SIG-M5 treated with dmso at 0.1 percent for 504 hours (cell line): ENCODE data around the gene GADD45B.
"Not testable (repeated sequence)": the region's sequence is repeated elsewhere in the genome, so short reads cannot be mapped to it uniquely, and the experiment has no call there.

Source experiments
- DNase-seq: peaks from one replicate; lab custom pipeline; 2025; ENCODE audit not compliant: unreplicated experiment; lab: John Stamatoyannopoulos, UW

The GADD45B gene

DNA sequence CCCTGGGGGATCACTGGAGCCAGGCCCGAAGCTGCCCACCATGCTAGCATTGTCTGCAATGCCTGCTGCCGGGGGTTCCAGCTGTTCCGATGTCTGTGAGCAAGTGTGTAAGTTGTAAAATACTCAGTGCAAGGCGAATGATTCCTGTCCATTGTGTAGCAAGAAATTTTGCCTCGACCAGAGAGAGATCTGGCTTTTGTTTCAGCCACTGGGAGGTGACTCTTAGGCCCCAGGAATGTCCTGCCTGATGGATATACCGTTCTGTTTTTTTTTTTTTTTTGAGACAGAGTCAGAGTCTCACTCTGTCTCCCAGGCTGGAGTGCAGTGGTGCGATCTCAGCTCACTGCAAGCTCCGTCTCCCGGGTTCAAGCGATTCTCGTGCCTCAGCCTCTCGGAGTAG, 7.3 kb upstream of the GADD45B start:
- no peak for DNase-seq

- no peak for DNase-seq
Measured at GRCh38 chr19:2469102-2469914, 6.6 kb upstream of the GADD45B start.

DNA sequence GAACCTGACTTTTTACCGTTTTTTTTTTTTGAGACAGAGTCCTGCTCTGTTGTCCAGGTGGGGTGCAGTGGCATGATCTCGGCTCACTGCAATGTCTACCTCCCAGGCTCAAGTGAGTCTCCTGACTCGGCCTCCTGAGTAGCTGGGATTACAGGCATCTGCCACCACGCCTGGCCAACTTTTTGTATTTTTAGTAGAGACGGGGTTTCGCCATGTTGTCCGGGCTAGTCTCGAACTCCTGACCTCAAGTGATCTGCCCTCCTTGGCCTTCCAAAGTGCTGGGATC, 6.1 kb upstream of the GADD45B start:
- not testable (repeated sequence) for DNase-seq

DNA sequence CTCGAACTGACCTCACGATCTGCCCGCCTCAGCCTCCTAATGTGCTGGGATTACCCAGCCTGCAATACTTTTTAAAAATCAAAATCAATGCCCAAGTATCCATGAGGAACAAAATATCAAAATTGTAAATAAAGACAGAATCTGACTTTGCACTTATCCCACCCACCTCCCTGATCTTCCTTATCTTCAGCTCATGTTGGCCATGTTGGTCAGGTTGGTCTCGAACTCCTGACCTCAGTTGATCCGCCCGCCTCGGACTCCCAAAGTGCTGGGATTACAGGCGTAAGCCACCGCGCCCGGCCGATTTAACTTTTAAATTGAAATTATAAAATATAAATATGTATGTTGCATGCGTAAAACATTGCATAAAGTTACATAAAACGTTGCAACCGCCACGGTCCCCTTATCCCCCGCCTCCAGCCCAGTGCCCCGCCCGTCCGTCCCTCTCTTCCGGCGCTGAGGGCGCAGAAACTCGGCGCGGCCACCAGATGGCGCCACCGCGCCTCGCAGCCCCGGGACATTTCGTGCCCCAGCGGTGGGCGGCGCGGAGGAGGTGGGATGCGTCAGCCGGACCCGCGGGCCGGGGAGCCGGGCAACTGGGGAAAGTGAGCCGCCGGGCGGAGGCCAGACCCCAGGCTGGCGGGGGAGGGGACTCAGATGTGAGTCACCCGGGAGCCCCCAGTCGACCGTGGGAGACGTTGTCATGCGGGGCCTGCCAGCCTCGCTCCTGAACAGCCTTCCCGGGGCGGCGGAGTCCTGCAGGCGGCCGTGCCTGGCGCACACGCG, 1.5 kb upstream of the GADD45B start:
- peak; percentile 69 for DNase-seq

GRCh38 chr19:2475018-2475701, 767 bp upstream of the GADD45B start:
- no peak for DNase-seq

GRCh38 chr19:2476451-2477140, 669 bp downstream of the GADD45B start:
- DNase-seq, result peak; percentile 54

- DNase-seq, result no peak
Measured at GRCh38 chr19:2477141-2477710, 1.3 kb downstream of the GADD45B start.

GRCh38 chr19:2477732-2478191, 1.8 kb downstream of the GADD45B start:
- no peak for DNase-seq

DNA sequence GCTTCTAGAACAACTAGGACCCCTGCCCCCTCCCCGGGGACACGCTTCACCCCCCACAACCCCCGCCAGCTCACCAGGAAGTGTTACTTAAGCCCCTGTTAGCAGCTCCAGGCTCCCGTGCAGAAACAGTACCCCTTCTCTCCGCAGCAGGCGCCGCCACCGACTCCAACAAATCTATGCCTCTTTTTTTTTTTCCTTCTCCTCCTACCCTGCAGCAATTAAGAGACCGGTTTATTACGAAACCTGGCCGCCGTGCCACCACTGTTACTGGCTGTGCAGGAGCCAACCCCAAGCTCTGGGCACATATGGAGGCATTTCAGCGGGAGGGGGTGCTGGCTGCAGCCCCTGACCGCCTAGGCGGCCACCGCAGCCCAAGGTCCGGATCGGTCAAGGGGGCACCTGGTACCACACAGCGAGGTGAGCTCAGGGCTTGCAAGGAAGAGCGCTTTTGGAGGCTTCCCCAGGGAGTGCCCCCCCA, 2.4 kb downstream of the GADD45B start:
- peak; percentile 92 for DNase-seq

DNA sequence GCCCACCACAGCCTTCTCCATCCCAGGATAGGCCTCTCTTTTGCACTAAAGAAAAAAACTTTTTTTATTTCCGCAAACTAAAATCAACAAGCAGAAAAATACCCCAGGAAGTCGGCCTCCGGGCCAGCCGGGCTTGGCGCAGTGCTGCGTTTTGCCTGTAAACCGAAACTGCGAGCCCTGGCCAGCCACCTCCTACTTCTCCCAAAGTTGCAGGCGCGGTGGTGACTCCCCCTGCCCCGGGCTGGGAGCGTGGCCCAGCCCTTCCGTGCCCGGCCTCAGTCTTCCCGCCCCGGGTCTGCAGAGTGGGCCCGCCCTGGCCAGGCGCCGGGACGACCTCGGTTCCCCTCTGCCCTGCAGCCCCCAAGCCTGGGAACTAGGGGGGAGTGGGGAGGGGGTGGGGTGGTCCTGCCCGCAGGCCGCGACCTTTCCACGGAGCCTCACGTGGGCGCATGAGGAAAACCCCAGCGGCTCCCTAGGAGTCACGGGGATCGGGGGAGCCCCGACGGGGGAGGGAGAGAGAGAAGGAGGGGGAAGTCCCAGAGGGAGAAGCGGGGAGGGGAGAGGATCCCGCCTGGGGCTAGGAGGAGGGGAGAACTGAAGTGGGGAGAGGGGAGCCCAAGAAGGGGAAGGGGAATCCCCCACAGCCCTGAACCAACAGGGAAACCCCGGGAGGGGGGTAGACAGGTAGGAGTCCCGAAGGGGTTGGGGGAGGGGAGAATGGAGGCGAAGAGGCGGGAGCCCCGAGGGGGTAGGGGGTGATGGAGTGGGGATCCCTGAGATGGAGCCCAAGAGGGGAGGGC, 3.0 kb downstream of the GADD45B start:
- DNase-seq, result peak; percentile 54

- no peak for DNase-seq
Measured at GRCh38 chr19:2479556-2480194, 3.7 kb downstream of the GADD45B start.

DNA sequence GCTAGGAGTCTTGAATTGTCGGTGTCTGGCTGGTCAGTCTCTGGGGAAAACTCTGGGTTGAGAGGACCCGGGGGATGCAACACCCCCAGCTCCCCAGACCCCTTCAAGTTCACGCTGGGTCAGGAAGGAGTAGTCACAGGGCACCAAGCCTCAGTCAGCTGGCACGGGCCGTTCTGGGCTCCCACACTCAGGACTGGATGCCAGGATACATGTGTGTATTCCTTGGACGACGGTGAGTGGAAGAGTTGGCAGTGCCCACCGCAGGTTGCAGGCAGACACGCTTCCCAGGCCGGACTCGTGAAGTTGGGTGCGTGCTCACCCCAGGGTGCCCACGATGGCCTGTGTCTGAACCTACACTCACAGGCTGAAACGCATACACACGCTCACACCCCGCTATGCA, 5.5 kb downstream of the GADD45B start:
- DNase-seq, result no peak

- DNase-seq, result no peak
Measured at GRCh38 chr19:2482354-2483038, 6.6 kb downstream of the GADD45B start.

DNA sequence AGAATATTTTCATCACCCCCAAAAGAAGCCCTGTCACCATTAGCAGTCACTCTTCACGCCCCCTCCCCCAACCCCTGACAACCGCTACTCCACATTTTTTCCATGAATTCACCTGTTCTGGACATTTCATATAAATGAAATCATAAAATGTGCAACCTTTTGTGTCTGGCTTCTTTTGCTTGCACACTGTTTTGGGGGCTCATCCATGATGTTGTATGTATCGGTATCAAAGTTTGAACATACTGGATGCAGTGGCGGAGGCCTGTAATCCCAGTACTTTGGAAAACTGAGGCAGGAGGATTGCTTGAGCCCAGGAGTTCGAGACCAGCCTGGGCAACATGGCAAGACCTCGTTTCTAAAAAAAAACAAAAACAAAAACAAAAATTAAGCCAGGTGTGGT, 7.2 kb downstream of the GADD45B start:
- DNase-seq, result no peak

- DNase-seq, result no peak
Measured at GRCh38 chr19:2483484-2484151, 7.7 kb downstream of the GADD45B start.

GRCh38 chr19:2484178-2484937, 8.4 kb downstream of the GADD45B start:
- no peak for DNase-seq

- DNase-seq, result no peak
Measured at GRCh38 chr19:2485428-2485827, 9.5 kb downstream of the GADD45B start.

DNA sequence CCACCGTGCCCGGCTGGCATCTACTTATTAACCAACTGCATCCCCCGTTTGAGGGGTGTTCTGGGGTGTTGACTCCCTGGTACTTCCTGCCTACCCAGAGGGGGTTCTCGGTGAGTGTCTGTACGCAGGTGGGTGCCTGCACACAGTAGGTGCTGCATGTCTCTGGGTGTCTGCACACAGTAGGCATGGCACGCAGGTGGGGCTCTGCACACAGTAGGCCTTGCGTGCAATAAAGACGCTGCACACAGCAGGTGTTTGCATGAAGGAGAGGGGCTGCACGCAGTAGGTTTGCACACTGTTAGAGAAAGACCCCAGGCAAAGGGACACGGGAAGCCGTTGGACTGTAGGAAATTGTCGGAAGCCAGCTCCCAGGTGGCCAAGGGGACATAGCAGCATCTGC, 11.2 kb downstream of the GADD45B start:
- no peak for DNase-seq
